Measurements from ENCODE around the gene XPR1. TPM values are rescaled to one million over a fixed set of nuclear protein-coding genes. Genes with fewer than 3 reads are reported as not detected.

XPR1 gene
- total RNA-seq, 1 donor from 2014 or later, result 71.8 TPM

DNA sequence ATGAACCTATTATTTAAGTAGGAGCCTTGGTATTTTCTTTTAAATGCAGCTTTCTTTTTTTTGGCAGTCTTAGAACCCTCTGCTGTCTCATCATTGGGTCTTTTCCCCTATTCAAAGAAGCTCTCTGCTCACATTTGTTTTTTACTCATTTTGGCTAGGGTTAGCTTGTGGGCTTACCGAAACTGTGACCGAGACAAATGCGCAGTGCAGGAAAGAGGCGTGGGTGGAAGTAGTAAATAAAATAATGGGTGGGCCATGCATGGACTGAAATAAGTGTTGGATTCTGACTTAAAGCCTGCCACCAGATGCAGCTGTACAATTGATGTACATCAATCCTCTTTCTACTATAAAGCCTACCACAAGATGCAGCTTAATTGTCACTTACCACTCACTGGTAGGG lies 14.7 kb downstream of the XPR1 start:
- Mint-ChIP-seq H3K4me3 (ENCODE audit: unreplicated experiment) (no peak overlapping the region), H3K9me3 (ENCODE audit: unreplicated experiment) (no peaks in the 10 kb centered on the region), H3K36me3 (ENCODE audit: low read depth, unreplicated experiment) (peaks cover 4% of the 10 kb centered on the region), H3K27ac (ENCODE audit: unreplicated experiment) (no peak overlapping the region), H3K4me1 (ENCODE audit: unreplicated experiment) (peaks cover 12% of the 10 kb centered on the region), H3K27me3 (ENCODE audit: unreplicated experiment) (no peaks in the 10 kb centered on the region)
- TF ChIP-seq, protein P1, sequence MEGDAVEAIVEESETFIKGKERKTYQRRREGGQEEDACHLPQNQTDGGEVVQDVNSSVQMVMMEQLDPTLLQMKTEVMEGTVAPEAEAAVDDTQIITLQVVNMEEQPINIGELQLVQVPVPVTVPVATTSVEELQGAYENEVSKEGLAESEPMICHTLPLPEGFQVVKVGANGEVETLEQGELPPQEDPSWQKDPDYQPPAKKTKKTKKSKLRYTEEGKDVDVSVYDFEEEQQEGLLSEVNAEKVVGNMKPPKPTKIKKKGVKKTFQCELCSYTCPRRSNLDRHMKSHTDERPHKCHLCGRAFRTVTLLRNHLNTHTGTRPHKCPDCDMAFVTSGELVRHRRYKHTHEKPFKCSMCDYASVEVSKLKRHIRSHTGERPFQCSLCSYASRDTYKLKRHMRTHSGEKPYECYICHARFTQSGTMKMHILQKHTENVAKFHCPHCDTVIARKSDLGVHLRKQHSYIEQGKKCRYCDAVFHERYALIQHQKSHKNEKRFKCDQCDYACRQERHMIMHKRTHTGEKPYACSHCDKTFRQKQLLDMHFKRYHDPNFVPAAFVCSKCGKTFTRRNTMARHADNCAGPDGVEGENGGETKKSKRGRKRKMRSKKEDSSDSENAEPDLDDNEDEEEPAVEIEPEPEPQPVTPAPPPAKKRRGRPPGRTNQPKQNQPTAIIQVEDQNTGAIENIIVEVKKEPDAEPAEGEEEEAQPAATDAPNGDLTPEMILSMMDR (IDR thresholded peaks at IDR 0.05; ENCODE audit: unreplicated experiment), result no peak
- no peak for DNase-seq (ENCODE audit: low spot score)

GRCh38 chr1:180652792-180653191 lies 21.0 kb downstream of the XPR1 start:
- Mint-ChIP-seq H3K9me3 (ENCODE audit: unreplicated experiment) (peaks cover under 1% of the 10 kb centered on the region), H3K36me3 (ENCODE audit: low read depth, unreplicated experiment) (peaks cover 6% of the 10 kb centered on the region), H3K27me3 (ENCODE audit: unreplicated experiment) (no peaks in the 10 kb centered on the region), H3K27ac (ENCODE audit: unreplicated experiment) (no peak overlapping the region), H3K4me1 (ENCODE audit: unreplicated experiment) (peaks cover 4% of the 10 kb centered on the region), H3K4me3 (ENCODE audit: unreplicated experiment) (no peak overlapping the region)
- TF ChIP-seq, protein P1 (IDR thresholded peaks at IDR 0.05; ENCODE audit: unreplicated experiment), result no peak
- no peak for DNase-seq (ENCODE audit: low spot score)

GRCh38 chr1:180662709-180663108 lies 30.9 kb downstream of the XPR1 start:
- no peaks in the 10 kb centered on the region for H3K27me3 Mint-ChIP-seq (ENCODE audit: unreplicated experiment)
- peaks cover 14% of the 10 kb centered on the region for H3K9me3 Mint-ChIP-seq (ENCODE audit: unreplicated experiment)
- TF ChIP-seq, protein P1 (IDR thresholded peaks at IDR 0.05; ENCODE audit: unreplicated experiment), result no peak
- no peak overlapping the region for H3K4me3 Mint-ChIP-seq (ENCODE audit: unreplicated experiment)
- peaks cover 42% of the 10 kb centered on the region for H3K36me3 Mint-ChIP-seq (ENCODE audit: low read depth, unreplicated experiment)
- peaks cover 2% of the 10 kb centered on the region for H3K4me1 Mint-ChIP-seq (ENCODE audit: unreplicated experiment)
- no peak overlapping the region for H3K27ac Mint-ChIP-seq (ENCODE audit: unreplicated experiment)
- no peak for DNase-seq (ENCODE audit: low spot score)

GRCh38 chr1:180670681-180671080 lies 38.9 kb downstream of the XPR1 start:
- Mint-ChIP-seq H3K4me1 (ENCODE audit: unreplicated experiment) (peaks cover 2% of the 10 kb centered on the region), H3K36me3 (ENCODE audit: low read depth, unreplicated experiment) (peaks cover 14% of the 10 kb centered on the region), H3K9me3 (ENCODE audit: unreplicated experiment) (no peaks in the 10 kb centered on the region), H3K27ac (ENCODE audit: unreplicated experiment) (no peak overlapping the region), H3K27me3 (ENCODE audit: unreplicated experiment) (no peaks in the 10 kb centered on the region), H3K4me3 (ENCODE audit: unreplicated experiment) (no peak overlapping the region)
- DNase-seq (ENCODE audit: low spot score), result no peak
- TF ChIP-seq, protein P1 (IDR thresholded peaks at IDR 0.05; ENCODE audit: unreplicated experiment), result no peak

- H3K4me3 Mint-ChIP-seq (ENCODE audit: unreplicated experiment), result no peak overlapping the region
- peaks cover 3% of the 10 kb centered on the region for H3K4me1 Mint-ChIP-seq (ENCODE audit: unreplicated experiment)
- no peaks in the 10 kb centered on the region for H3K27me3 Mint-ChIP-seq (ENCODE audit: unreplicated experiment)
- H3K36me3 Mint-ChIP-seq (ENCODE audit: low read depth, unreplicated experiment), result peaks cover 6% of the 10 kb centered on the region
- TF ChIP-seq, protein P1 (IDR thresholded peaks at IDR 0.05; ENCODE audit: unreplicated experiment), result no peak
- no peak overlapping the region for H3K27ac Mint-ChIP-seq (ENCODE audit: unreplicated experiment)
- no peaks in the 10 kb centered on the region for H3K9me3 Mint-ChIP-seq (ENCODE audit: unreplicated experiment)
- DNase-seq (ENCODE audit: low spot score), result no peak
Measured at GRCh38 chr1:180672105-180672504, 40.3 kb downstream of the XPR1 start.

Data from endothelial cell (in vitro differentiated cells).